ENCODE measurements around the gene TEX35. TPM values are rescaled to one million over a fixed set of nuclear protein-coding genes. Genes with fewer than 3 reads are reported as not detected.

TEX35 gene
- total and polyA plus RNA-seq, 8 donors = 0.76 TPM; not detected in 7

- H3K4me3 ChIP-seq = no peak overlapping the region
- 94 to 99% (median 95%) methylated on average over 10 to 13 of the region's 13 CpGs for WGBS, 5 donors
- intact Hi-C loops (cut with DNase I; ENCODE audit: low total_unique reads) = no loop called here
- no peak for DNase-seq
- TF ChIP-seq POLR2AphosphoS5 (IDR thresholded peaks at IDR 0.05) (no peak), POLR2A (IDR thresholded peaks at IDR 0.05) (no peak), EP300 (IDR thresholded peaks at IDR 0.05) (no peak)
- TF ChIP-seq, protein P1, sequence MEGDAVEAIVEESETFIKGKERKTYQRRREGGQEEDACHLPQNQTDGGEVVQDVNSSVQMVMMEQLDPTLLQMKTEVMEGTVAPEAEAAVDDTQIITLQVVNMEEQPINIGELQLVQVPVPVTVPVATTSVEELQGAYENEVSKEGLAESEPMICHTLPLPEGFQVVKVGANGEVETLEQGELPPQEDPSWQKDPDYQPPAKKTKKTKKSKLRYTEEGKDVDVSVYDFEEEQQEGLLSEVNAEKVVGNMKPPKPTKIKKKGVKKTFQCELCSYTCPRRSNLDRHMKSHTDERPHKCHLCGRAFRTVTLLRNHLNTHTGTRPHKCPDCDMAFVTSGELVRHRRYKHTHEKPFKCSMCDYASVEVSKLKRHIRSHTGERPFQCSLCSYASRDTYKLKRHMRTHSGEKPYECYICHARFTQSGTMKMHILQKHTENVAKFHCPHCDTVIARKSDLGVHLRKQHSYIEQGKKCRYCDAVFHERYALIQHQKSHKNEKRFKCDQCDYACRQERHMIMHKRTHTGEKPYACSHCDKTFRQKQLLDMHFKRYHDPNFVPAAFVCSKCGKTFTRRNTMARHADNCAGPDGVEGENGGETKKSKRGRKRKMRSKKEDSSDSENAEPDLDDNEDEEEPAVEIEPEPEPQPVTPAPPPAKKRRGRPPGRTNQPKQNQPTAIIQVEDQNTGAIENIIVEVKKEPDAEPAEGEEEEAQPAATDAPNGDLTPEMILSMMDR (IDR thresholded peaks at IDR 0.05) = no peak
- H3K27me3 ChIP-seq = no peaks in the 10 kb centered on the region
- H3K4me1 ChIP-seq = no peaks in the 10 kb centered on the region
- H3K27ac ChIP-seq = no peak overlapping the region
- H3K36me3 ChIP-seq = no peaks in the 10 kb centered on the region
- no peaks in the 10 kb centered on the region for H3K9me3 ChIP-seq
Measured at GRCh38 chr1:178494569-178494971, 18.3 kb upstream of the TEX35 start.

- no peak overlapping the region for H3K27ac ChIP-seq
- no peaks in the 10 kb centered on the region for H3K27me3 ChIP-seq
- TF ChIP-seq, protein P1 (IDR thresholded peaks at IDR 0.05) = no peak
- no peak for TF ChIP-seq EP300 (IDR thresholded peaks at IDR 0.05)
- TF ChIP-seq POLR2AphosphoS5 (IDR thresholded peaks at IDR 0.05) = no peak
- no peak for TF ChIP-seq POLR2A (IDR thresholded peaks at IDR 0.05)
- no peaks in the 10 kb centered on the region for H3K36me3 ChIP-seq
- no peak overlapping the region for H3K4me3 ChIP-seq
- H3K9me3 ChIP-seq = no peaks in the 10 kb centered on the region
- DNase-seq = no peak
- peaks cover 0 to 1% (median 0%) of the 10 kb centered on the region in 4 donors for H3K4me1 ChIP-seq
- intact Hi-C loops (cut with DNase I; ENCODE audit: low total_unique reads) = no loop called here
- WGBS, 5 donors = 90 to 100% (median 96%) methylated on average over 1 of the region's 1 CpG
Measured at GRCh38 chr1:178495158-178495557, 17.8 kb upstream of the TEX35 start.

DNA sequence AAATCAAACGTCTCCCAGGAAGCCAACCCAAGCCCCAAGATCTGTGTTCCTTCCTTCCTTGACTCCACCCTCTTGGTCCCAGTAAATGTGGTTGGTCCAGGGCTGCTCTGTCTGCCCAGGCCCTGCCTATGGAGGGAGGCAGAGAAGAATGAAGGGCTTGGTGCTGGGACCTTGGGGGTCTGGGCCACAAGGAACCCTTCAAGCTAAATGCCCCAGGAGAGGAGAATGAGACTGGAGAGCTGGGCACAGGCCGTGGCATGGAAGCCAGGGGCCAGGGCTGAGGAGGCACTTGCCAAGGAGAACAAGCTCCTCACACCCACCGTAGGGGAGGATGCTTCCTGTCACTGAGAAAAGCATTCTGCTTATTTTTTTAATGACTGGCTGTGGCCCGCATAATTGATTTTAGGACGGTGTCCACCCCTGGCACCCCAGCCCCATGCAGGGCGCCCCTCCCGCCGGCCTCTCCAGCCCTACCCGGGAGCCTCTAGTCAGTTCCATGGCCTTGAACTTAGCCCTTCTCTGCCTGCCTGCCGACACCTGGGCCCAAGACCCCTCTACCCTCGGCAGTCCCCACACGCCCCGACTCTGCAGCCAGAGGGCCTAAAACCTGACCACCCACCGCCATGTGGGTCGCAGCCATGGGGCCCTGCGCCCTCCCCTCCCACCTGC, 17.0 kb upstream of the TEX35 start:
- no peaks in the 10 kb centered on the region for H3K36me3 ChIP-seq
- H3K27ac ChIP-seq = no peak overlapping the region
- H3K4me3 ChIP-seq = no peak overlapping the region
- no peak for DNase-seq
- H3K9me3 ChIP-seq = no peaks in the 10 kb centered on the region
- no peaks in the 10 kb centered on the region for H3K27me3 ChIP-seq
- WGBS, 5 donors = 85 to 92% (median 90%) methylated on average over 10 to 16 of the region's 16 CpGs
- peaks cover 0 to 7% (median 0%) of the 10 kb centered on the region in 4 donors for H3K4me1 ChIP-seq
- no peak for TF ChIP-seq POLR2AphosphoS5 (IDR thresholded peaks at IDR 0.05)
- TF ChIP-seq EP300 (IDR thresholded peaks at IDR 0.05) = no peak
- intact Hi-C loops (cut with DNase I; ENCODE audit: low total_unique reads) = no loop called here

DNA sequence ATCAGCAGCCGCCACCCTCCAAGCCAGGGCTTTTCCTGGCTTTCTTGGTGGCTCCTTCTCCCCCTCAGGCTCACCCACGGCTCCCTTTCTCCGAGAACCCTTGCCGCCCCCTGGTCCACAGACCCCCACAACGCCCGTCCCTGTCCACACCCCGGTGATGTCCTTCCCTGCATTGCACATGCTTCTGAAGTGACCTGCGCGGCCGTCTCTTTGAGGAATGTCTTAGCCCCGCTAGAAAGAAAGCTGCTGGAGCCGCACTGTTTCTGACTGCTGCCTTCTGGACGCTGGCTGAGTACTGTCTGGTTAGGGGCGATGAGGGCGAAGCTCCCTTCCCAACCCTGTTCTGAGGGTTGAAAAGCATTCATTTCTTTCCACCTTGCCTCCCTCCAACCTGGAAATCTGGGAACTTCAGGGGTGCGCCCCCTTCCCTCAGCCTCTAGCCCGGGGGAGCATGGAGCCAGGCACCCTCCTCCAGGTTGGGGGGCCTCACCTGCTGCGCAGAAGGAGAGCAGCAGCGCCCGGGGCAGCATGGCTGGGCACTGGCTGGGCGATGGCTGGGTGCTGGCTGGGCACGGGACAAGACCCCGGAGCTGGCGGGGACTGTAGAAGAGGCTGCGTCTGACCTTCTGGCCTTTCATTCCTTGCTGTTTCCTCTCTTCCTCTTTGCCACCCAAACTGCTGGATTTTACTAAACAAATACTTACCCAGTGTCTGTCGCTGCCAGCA, 16.3 kb upstream of the TEX35 start, which contains the start of gene CLEC20A:
Gene CLEC20A, minus strand, starts transcription at position 555 of the 726 bp plus-strand sequence. Its CDS starts 25 bp downstream, at position 530.
- intact Hi-C loops (cut with DNase I; ENCODE audit: low total_unique reads) = no loop called here
- Histone ChIP-seq H3K4me1 (peaks cover 0 to 7% (median 0%) of the 10 kb centered on the region in 4 donors), H3K4me3 (no peak within 1 kb of the TSS), H3K36me3 (no peaks in the 10 kb centered on the region), H3K27ac (no peak within 1 kb of the TSS), H3K27me3 (no peaks in the 10 kb centered on the region), H3K9me3 (no peaks in the 10 kb centered on the region)
- WGBS, 5 donors = 91 to 95% (median 93%) methylated on average over 26 of the region's 26 CpGs
- TF ChIP-seq, protein P1 (IDR thresholded peaks at IDR 0.05) = no peak
- TF ChIP-seq POLR2A (IDR thresholded peaks at IDR 0.05) = no peak
- no peak for TF ChIP-seq EP300 (IDR thresholded peaks at IDR 0.05)
- TF ChIP-seq POLR2AphosphoS5 (IDR thresholded peaks at IDR 0.05) = no peak
- no peak for DNase-seq

Measured in stomach (tissue), 9 donors.